B cell (primary cell): ENCODE measurements around the gene SORL1-AS1.

Experiments
- ATAC-seq: fragments of 200-7000 bp; cut with Tn5 transposase; one replicate; pipeline ENCODE4 v1.10.0; 2021; ENCODE audit warnings: low read depth, mild to moderate bottlenecking, moderate number of reproducible peaks, moderate library complexity
- CTCF ChIA-PET: fragments of 350-600 bp; sonication (Branson Sonifier 250); formaldehyde crosslinking; loops from one replicate; lab custom pipeline; 2021; ENCODE audit warnings: antibody characterized with exemption, inconsistent platforms; lab: Charles Lee
- POLR2A ChIA-PET: fragments of 350-600 bp; sonication (Branson Sonifier 250); formaldehyde crosslinking; loops from one replicate; lab custom pipeline; 2021; ENCODE audit warnings: antibody characterized with exemption; lab: Charles Lee
- DNase-seq: peaks from one replicate; pipeline ENCODE4 v3.0.0; 2013
- H2AFZ ChIP-seq: 2 replicates; pipeline ENCODE4 v1.6.1; 2012; ENCODE audit warnings: mild to moderate bottlenecking, low read depth, low read length; ENCODE audit not compliant: insufficient read depth, poor library complexity, severe bottlenecking
- H3K27ac ChIP-seq, 2 donors: 1 replicate in 1 of 2; 2 replicates in 1 of 2; pipeline ENCODE4 v1.5.1; 2012 to 2013; ENCODE audit warnings: low read length in 2 of 2, mild to moderate bottlenecking in 2 of 2, moderate library complexity in 1 of 2
- H3K27me3 ChIP-seq, 4 experiments: fragments of 200-600 bp in 1 of 4; sonication (generic) in 1 of 4; replicated peaks in 1 of 4; 1 replicate in 2 of 4; 2 replicates in 2 of 4; pipeline versions ENCODE4 v1.6.1 to v1.7.0; 2013 to 2016; ENCODE audit warnings: low read length in 3 of 4, mild to moderate bottlenecking in 2 of 4, mixed read lengths in 1 of 4, moderate library complexity in 1 of 4; ENCODE audit not compliant: insufficient read depth in 4 of 4, control insufficient read depth in 3 of 4; ENCODE audit errors: control extremely low read depth in 1 of 4
- H3K36me3 ChIP-seq, 2 experiments: replicated peaks in 1 of 2; 1 replicate in 1 of 2; 2 replicates in 1 of 2; pipeline versions ENCODE4 v1.6.1 to v1.7.1; 2013; ENCODE audit warnings: low read length in 1 of 2; ENCODE audit not compliant: insufficient read depth in 2 of 2, control insufficient read depth in 1 of 2; ENCODE audit errors: control extremely low read depth in 1 of 2, extremely low read depth in 1 of 2
- H3K4me1 ChIP-seq, 2 donors: fragments of 200-600 bp in 1 of 2; sonication (generic) in 1 of 2; 1 replicate in 1 of 2; 2 replicates in 1 of 2; pipeline versions ENCODE4 v1.5.1 to v1.6.1; 2013 to 2017; ENCODE audit warnings: low read length in 2 of 2; ENCODE audit not compliant: control insufficient read depth in 2 of 2, insufficient read depth in 2 of 2
- H3K4me2 ChIP-seq: replicated peaks from 2 replicates; pipeline ENCODE3; 2012; ENCODE audit warnings: mild to moderate bottlenecking, low read depth, low read length; ENCODE audit not compliant: poor library complexity, severe bottlenecking
- H3K4me3 ChIP-seq, 5 experiments: fragments of 200-600 bp in 1 of 5; sonication (generic) in 1 of 5; 1 replicate in 3 of 5; 2 replicates in 2 of 5; pipeline versions ENCODE4 v1.5.1 to v1.7.0; 2011 to 2016; ENCODE audit warnings: low read length in 4 of 5, mild to moderate bottlenecking in 4 of 5, low read depth in 2 of 5, control low read depth in 1 of 5, moderate library complexity in 1 of 5; ENCODE audit not compliant: insufficient read depth in 1 of 5; ENCODE audit errors: control extremely low read depth in 1 of 5, extremely low read depth in 1 of 5
- H3K79me2 ChIP-seq: fragments of 200-600 bp; sonication (generic); one replicate; pipeline ENCODE4 v1.6.0; 2016; ENCODE audit warnings: low read length; ENCODE audit not compliant: control insufficient read depth, insufficient read depth
- H3K9ac ChIP-seq: fragments of 200-600 bp; sonication (generic); 2 replicates; pipeline ENCODE4 v1.6.1; 2017; ENCODE audit warnings: mild to moderate bottlenecking, low read length, moderate library complexity
- H3K9me3 ChIP-seq, 3 donors: one replicate each; pipeline versions ENCODE4 v1.6.1 to v1.7.1; 2013; ENCODE audit warnings: low read length in 2 of 3; ENCODE audit not compliant: control insufficient read depth in 2 of 3, insufficient read depth in 1 of 3; ENCODE audit errors: control extremely low read depth in 1 of 3
- H4K20me1 ChIP-seq: 2 replicates; pipeline ENCODE4 v1.6.0; 2012; ENCODE audit warnings: mild to moderate bottlenecking, low read length; ENCODE audit not compliant: insufficient read depth, control insufficient read depth, poor library complexity, severe bottlenecking
- H3K27ac Mint-ChIP-seq: one replicate; pipeline ENCODE4 v1.8.0; 2021; ENCODE audit warnings: mixed read lengths
- H3K27me3 Mint-ChIP-seq: one replicate; pipeline ENCODE4 v1.8.0; 2021; ENCODE audit warnings: mixed read lengths
- H3K4me1 Mint-ChIP-seq: one replicate; pipeline ENCODE4 v1.8.0; 2021; ENCODE audit warnings: mixed read lengths
- H3K4me3 Mint-ChIP-seq: one replicate; pipeline ENCODE4 v1.8.0; 2021; ENCODE audit warnings: mixed read lengths
- H3K9me3 Mint-ChIP-seq: one replicate; pipeline ENCODE4 v1.8.0; 2022; ENCODE audit warnings: mixed read lengths; ENCODE audit not compliant: insufficient read depth
- CTCF ChIP-seq: fragments of 200-600 bp; IDR thresholded peaks from one replicate; pipeline ENCODE4 v1.8.0; 2022; ENCODE audit warnings: antibody characterized with exemption, mild to moderate bottlenecking
- EZH2 ChIP-seq: IDR thresholded peaks from 2 replicates; pipeline ENCODE4 v1.6.1; 2012; ENCODE audit warnings: borderline replicate concordance, low read depth, mild to moderate bottlenecking, moderate library complexity, low read length; ENCODE audit not compliant: insufficient read depth, poor library complexity, severe bottlenecking
- WGBS: methylation state at CpG from one replicate; pipeline ENCODE4 v1.1.5; 2013; ENCODE audit warnings: missing lambda C conversion rate; ENCODE audit not compliant: insufficient coverage; 5-methylcytosine and 5-hydroxymethylcytosine counted together
- intact Hi-C: fragments of 100-400 bp; cut with micrococcal nuclease; formaldehyde crosslinking; loops from one replicate; pipeline ENCODE4 v1.10.0; 2022

The SORL1-AS1 gene

GRCh38 chr11:121408830-121409229 lies 43.9 kb downstream of the SORL1-AS1 start:
- peaks cover 12 to 16% of the 10 kb centered on the region in 2 donors for H3K4me1 ChIP-seq
- no peak overlapping the region for H2AFZ ChIP-seq
- intact Hi-C loops: loop anchor here (5.0 kb wide), 1 partner anchor 37 kb away; no protein-coding TSS in a partner anchor
- H3K9ac ChIP-seq: no peak overlapping the region
- TF ChIP-seq EZH2: no peak
- no peak for TF ChIP-seq CTCF
- H3K27me3 ChIP-seq: no peaks in the 10 kb centered on the region
- H3K27ac ChIP-seq: no peak overlapping the region
- no peaks in the 10 kb centered on the region for H4K20me1 ChIP-seq
- no CpG with 5 or more reads among the region's 2 CpGs for WGBS
- DNase-seq: no peak
- Mint-ChIP-seq H3K27me3 (no peaks in the 10 kb centered on the region), H3K27ac (no peak overlapping the region), H3K4me3 (no peak overlapping the region), H3K9me3 (no peaks in the 10 kb centered on the region), H3K4me1 (peaks cover 25% of the 10 kb centered on the region)
- H3K4me2 ChIP-seq: no peak overlapping the region
- no peaks in the 10 kb centered on the region for H3K79me2 ChIP-seq
- ChIA-PET CTCF (interaction anchor here (0.7 kb wide), 2 partner anchors 35 to 51 kb away, joined by 3 to 4 read pairs; no protein-coding TSS in a partner anchor), POLR2A (no interaction called here)
- no peak overlapping the region for H3K4me3 ChIP-seq
- H3K36me3 ChIP-seq: no peaks in the 10 kb centered on the region
- no peaks in the 10 kb centered on the region for H3K9me3 ChIP-seq
- ATAC-seq: no peak

GRCh38 chr11:121406291-121406690 lies 46.5 kb downstream of the SORL1-AS1 start:
- no peak overlapping the region for H3K27ac Mint-ChIP-seq
- POLR2A ChIA-PET: interaction anchor here (0.6 to 1.2 kb wide), 2 partner anchors 39 to 74 kb away, joined by 6 read pairs; no protein-coding TSS in a partner anchor

More at GRCh38 chr11:121406291-121406690, 46.5 kb downstream of the SORL1-AS1 start:
- H3K4me1 Mint-ChIP-seq: peaks cover 25% of the 10 kb centered on the region
- Histone ChIP-seq H3K4me2 (peak overlapping the region; percentile 23), H3K4me1 (peaks cover 12 to 16% of the 10 kb centered on the region in 2 donors), H3K27me3 (no peaks in the 10 kb centered on the region), H3K9me3 (peaks cover 0 to 3% (median 0%) of the 10 kb centered on the region in 3 donors), H3K36me3 (no peaks in the 10 kb centered on the region), H3K9ac (no peak overlapping the region), H3K4me3 (no peak overlapping the region), H3K27ac (peak overlapping the region in 1 of 2 donors; percentile 44), H2AFZ (no peak overlapping the region), H4K20me1 (no peaks in the 10 kb centered on the region), H3K79me2 (no peaks in the 10 kb centered on the region)
- intact Hi-C loops: loop anchor here (5.0 kb wide), 1 partner anchor 34 kb away; no protein-coding TSS in a partner anchor
- H3K27me3 Mint-ChIP-seq: no peaks in the 10 kb centered on the region
- no peak overlapping the region for H3K4me3 Mint-ChIP-seq
- TF ChIP-seq CTCF (no peak), EZH2 (no peak)
- H3K9me3 Mint-ChIP-seq: peaks cover 2% of the 10 kb centered on the region
- CTCF ChIA-PET: interaction anchor here (0.6 to 1.4 kb wide), 4 partner anchors 8 to 90 kb away, joined by 3 to 4 read pairs (median 3); no protein-coding TSS in a partner anchor
- no peak for DNase-seq
- ATAC-seq: no peak
- no CpG with 5 or more reads among the region's 2 CpGs for WGBS
